SHP77 (cell line): ENCODE measurements around the gene SLC25A26.
"Not testable (repeated sequence)": the region's sequence is repeated elsewhere in the genome, so short reads cannot be mapped to it uniquely, and the experiment has no call there.

Source experiments
- DNase-seq, 2 experiments: peaks; one replicate each; lab custom pipeline; 2025; lab: John Stamatoyannopoulos, UW

SLC25A26 gene

DNA sequence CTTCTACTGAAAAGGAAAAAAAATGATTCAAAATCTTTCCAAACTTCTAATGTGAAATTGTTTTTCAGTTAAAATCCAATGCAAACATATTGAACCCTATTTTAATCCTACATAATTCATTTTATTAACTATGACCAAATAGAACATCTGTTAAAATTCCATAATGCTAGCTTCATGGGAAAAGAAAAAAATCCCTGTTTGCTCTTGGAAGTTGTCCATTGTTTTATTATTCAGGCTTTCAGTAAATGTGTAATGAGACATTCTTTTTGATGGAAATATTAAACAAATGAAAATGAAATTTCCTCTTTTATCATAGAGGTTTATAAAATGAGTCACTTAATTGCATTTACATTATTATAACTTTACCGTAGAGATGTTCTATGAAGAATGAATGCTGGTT, 49.5 kb downstream of the SLC25A26 start:
- DNase-seq = no peak

GRCh38 chr3:66270701-66271100, 49.9 kb downstream of the SLC25A26 start:
- DNase-seq = no peak

GRCh38 chr3:66271231-66271630, 50.4 kb downstream of the SLC25A26 start:
- no peak for DNase-seq

DNA sequence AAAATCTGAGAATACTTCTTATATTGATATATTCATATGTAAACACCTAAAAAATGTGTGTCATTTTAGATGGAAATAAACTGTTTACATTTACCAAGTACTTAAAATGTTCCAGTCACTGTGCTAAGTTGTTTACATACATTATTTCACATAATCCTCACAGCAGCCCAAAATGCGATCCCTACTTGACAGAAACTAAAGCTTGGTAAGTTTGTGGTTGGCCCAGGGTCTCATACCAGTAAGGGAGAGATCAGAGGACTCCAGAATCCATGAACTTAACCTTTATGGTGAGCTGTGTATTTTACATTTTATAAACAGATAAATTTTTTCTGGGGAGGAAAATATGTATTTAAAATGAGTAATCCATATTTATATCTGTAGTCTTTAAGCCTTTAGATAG, 51.2 kb downstream of the SLC25A26 start:
- DNase-seq = no peak

DNA sequence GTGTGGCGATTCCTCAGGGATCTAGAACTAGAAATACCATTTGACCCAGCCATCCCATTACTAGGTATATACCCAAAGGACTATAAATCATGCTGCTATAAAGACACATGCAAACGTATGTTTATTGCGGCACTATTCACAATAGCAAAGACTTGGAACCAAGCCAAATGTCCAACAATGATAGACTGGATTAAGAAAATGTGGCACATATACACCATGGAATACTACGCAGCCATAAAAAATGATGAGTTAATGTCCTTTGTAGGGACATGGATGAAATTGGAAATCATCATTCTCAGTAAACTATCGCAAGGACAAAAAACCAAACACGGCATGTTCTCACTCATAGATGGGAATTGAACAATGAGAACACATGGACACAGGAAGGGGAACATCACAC, 54.0 kb downstream of the SLC25A26 start:
- DNase-seq = not testable (repeated sequence)

GRCh38 chr3:66276705-66277274, 56.0 kb downstream of the SLC25A26 start:
- peak; percentile 39 to 70 for DNase-seq

GRCh38 chr3:66279168-66279567, 58.4 kb downstream of the SLC25A26 start:
- no peak for DNase-seq

DNA sequence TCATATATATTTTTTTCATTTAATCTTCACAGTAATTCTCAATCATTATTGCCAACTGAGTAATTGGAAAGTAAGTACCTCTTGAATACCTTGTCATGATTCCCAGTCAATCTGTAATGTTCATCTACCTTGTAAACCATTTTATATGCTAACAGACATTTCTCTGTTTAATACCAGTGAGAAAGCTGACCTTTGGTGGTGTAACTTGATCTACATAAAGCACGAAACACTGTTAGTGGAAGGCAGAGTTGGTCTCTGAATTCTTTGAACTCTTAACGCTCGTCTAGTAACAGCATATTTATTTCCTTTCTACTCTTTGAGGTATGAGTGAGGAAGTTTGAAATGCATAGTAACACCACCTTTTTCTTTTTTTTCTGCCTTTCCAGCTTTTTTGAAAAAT, 59.5 kb downstream of the SLC25A26 start:
- no peak for DNase-seq

- not testable (repeated sequence) for DNase-seq
These were observed 71.1 kb downstream of the SLC25A26 start for GRCh38 chr3:66291922-66292321.

DNA sequence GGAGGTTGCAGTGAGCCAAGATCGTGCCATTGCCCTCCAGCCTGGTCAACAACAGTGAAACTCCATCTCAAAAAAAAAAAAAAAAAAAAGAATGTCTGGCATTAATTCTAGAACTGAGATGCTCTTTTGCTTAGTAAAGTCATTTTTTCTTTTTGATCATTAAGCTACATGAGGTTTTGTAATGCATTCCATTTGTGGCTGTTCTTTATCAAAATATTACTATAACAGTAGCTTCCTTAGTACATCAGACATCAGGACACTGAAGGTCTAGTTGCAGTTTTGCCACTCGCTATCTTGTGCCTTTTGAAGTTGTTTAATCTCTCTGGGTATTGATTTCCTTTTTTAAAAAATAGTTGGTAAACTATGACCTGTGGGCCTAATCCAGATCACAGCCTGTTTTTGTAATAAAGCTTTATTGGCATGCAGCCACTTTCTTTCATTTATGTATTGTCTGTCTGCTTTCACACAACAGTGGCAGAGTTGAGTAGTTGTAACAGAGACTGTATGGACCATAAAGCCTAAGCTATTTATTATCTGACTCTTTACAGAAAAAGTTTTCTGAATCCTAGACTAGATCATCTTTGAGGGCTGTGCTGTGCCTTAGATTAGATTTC, 76.6 kb downstream of the SLC25A26 start:
- DNase-seq = no peak

DNA sequence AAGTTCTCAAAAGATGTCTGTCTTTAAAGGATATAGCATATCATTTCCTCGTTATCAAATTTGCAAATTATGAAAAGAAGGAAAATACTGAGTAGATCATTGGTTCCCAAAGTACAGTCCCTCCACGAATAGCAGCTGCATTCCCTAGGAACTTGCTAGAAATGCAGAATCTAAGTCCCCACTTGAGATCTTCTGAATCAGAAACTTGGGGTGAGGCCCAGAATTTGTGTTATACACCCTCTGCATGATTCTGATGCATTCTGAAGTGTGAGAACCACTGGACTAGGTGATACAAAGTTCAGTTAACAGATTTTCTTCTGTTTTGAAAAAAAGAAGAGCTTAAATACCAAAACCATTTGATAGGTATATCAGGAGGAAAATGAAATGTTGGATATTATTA, 77.1 kb downstream of the SLC25A26 start:
- DNase-seq = no peak

DNA sequence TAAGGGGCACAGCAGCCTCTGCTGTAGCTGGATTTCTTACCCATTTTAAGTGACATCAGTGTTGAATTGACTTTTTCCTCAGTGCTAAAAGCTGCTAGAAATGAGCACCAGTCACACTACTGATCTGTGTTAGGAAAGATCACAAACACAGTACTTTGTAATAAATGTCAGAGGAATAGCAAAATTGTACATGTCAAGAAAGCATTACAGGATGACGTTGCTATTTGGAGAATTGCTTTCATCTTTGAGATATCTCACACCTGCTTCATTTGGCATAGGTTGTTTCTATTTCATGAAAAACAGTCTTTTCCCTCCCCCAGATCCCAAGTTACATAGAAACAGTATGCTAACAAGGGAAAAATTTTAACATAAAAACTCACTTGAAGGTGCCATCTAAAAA, 77.8 kb downstream of the SLC25A26 start:
- no peak for DNase-seq

- not testable (repeated sequence) for DNase-seq
These were observed 78.3 kb downstream of the SLC25A26 start for GRCh38 chr3:66299085-66299484.

DNA sequence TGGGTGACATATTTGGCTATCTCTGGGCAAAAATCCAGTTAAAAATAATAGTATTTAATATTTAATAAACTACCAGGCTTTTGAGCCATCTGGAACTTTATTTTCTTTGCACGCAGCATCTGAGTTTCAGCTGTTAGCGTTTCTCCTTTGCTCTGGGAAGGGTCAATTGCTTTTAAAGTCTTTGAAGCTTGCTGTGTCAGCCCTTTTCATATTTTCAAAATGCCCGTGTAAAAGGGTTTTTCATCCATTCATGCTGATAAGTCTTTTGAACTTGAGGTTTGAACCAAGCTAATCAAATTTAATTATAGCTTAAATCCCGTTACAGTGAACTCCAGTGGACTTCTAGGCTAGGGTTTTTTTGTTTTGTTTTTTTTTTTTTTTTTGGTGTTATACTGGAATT, 79.1 kb downstream of the SLC25A26 start:
- DNase-seq = no peak

- DNase-seq = no peak
These were observed 81.5 kb downstream of the SLC25A26 start for GRCh38 chr3:66302288-66302687.

DNA sequence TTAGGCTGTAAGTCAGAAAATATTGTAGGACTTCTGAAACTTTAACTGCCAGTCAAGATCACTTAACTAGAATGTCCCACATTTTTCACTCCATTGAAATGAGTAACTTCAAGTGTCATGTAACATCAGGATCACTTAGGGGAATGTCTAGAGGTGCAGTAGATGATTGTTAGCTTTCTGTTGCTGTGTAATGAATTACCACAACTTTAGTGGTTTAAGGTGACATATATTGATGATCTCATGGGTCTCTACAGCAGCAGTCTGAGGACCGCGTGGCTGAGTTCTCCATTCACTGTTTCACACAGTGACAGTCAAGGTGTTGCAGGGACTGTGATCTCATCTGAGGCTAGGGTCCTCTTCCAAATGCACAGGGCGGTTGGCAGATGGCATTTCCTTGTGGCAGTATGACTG, 82.7 kb downstream of the SLC25A26 start:
- DNase-seq = no peak

DNA sequence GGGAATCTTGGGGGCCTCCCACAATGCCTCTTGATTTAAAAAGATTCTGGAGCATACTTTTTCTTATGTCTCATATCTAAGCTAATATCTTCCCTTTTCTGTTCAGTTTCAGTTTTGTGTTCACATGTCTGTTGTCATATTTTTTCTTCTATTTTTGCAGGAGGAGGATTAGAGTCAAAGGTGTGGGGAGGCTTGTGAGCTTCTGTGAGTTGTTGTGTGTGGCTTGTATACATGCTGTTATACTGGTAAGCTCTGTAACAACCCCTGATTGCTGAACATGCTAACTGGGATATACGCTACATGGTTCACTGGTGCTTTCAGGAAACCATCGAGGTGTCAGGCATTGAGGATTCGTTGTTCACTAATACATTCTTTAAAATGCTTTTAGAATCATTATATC, 83.5 kb downstream of the SLC25A26 start:
- no peak for DNase-seq

GRCh38 chr3:66306086-66306485, 85.3 kb downstream of the SLC25A26 start:
- not testable (repeated sequence) for DNase-seq

DNA sequence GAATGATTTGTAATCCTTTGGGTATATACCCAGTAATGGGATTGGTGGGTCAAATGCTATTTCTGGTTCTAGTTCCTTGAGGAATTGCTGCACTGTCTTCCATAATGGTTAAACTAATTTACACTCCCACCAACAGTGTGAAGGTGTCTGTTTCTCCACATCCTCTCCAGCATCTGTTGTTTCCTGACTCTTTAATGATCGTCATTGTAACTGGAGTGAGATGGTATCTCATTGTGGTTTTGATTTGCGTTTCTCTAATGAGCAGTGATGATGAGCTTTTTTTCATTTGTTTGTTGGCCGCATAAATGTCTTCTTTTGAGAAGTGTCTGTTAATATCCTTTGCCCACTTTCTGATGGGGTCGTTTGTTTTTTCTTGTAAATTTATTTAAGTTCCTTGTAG, 86.2 kb downstream of the SLC25A26 start:
- DNase-seq = not testable (repeated sequence)

GRCh38 chr3:66312039-66312438, 91.2 kb downstream of the SLC25A26 start:
- DNase-seq = no peak

DNA sequence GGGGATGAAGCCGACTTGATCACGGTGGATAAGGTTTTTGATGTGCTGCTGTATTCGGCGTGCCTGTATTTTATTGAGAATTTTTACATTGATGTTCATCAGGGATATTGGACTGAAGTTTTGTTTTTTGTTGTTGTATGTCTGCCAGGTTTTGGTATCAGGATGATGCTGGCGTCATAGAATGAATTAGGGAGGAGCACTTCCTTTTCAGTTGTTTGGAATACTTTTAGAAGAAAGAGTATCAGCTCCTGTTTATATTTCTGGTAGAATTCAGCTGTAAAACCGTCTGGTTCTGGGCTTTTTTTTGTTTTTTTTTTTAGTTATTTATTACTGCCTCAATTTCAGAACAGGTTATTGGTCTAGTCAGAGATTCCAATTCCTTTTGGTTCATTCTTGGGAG, 93.7 kb downstream of the SLC25A26 start:
- DNase-seq = no peak

DNA sequence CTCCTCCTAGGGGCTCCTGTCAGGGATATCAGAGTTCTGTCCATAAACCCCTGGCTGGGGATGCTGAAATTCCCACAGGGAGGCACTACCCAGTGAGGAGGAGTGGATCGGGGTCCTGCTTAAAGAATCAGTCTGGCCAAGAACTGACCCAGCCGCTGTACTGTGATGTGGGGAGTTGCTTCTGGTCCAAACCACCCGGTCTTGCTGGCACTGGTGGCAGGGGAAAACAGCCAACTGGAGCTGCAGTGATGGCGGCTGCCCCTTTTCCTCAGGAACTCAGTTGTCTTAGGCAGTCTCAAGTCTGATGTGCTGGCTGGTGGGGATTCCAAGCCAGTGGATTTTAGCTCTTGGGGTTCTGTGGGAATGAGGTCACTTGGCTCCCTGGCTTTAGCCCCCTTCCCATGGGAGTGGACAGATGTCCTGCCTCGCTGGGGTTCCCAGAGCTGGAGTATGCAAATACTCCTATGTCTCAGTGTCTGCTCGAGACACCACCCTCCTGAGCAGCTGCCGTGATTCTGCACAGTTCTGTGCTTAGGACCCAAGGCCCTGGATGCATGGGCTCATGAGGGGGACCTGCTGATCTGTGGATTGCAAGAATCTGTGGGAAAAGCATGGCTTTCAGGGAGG, 97.1 kb downstream of the SLC25A26 start:
- DNase-seq = no peak

- no peak for DNase-seq
These were observed 99.6 kb downstream of the SLC25A26 start for GRCh38 chr3:66320390-66320789.

- DNase-seq = no peak
These were observed 101.6 kb downstream of the SLC25A26 start for GRCh38 chr3:66322436-66322835.
